ENCODE measurements around the gene LRRC75A.

DNA sequence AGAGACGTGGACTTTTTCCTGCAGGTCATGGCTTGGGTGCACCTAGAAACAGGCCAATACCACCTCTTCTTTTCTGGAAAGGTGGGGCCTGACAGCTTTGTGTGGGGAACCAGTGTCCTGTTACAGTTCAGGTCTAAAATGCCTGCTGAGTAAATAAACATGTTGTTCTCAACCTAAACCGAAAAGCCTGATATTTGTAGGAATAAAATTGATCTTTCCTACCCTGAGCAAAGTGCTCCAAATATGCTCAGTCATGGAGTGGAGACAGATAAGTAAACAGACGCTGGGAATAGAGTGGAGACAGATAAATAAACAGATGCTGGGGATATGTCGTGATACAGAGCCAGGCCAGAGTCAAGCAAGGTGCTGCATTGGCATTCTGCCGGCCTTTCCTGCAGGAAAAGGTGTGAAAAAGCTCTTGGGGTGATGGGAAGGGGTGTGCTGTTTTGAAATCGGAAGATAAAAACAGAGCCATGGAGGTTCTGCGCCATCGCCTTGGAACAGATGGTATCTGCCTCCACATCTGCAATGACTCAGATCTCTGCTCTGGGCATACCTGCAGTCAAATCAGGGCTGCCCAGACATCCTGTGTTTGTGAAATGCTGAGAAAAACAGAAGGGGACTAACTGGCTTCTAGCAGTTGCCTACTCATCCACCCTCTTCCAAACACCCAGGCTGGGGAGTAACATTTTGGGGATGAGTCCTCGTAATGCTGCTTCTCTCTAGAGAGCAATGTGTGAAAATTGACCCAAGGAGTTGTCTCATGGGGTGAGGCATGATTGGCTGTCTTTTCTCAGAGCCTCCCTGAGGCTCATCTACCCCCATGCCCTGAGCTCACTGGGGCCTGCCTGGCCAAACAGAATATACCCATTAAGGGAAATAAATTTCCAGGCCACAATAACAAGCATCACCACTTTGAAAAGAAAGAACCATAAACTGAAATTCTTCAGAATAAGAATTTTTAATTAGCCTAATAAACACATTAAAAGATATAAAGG, 93.4 kb downstream of the LRRC75A start:
- TF ChIP-seq EZH2 (IDR thresholded peaks at IDR 0.05; ENCODE audit: borderline replicate concordance, low read length) = no peak
- TF ChIP-seq, protein P1, sequence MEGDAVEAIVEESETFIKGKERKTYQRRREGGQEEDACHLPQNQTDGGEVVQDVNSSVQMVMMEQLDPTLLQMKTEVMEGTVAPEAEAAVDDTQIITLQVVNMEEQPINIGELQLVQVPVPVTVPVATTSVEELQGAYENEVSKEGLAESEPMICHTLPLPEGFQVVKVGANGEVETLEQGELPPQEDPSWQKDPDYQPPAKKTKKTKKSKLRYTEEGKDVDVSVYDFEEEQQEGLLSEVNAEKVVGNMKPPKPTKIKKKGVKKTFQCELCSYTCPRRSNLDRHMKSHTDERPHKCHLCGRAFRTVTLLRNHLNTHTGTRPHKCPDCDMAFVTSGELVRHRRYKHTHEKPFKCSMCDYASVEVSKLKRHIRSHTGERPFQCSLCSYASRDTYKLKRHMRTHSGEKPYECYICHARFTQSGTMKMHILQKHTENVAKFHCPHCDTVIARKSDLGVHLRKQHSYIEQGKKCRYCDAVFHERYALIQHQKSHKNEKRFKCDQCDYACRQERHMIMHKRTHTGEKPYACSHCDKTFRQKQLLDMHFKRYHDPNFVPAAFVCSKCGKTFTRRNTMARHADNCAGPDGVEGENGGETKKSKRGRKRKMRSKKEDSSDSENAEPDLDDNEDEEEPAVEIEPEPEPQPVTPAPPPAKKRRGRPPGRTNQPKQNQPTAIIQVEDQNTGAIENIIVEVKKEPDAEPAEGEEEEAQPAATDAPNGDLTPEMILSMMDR (conservative IDR thresholded peaks at IDR 0.05 in 1 of 2, IDR thresholded peaks at IDR 0.05 in 1 of 2; ENCODE audit: extremely low read depth in 1 of 2, insufficient read depth in 1 of 2, low read depth in 1 of 2, low read length in 2 of 2) = no peak

Data from mammary epithelial cell (primary cell).